CD4-positive, alpha-beta T cell treated with Interferon alpha-2 for 1 hour (primary cell): ENCODE data around the gene OR2A1.
A peak's percentile ranks its signal among the peaks of the same experiment; 100 is the strongest.
"Not testable (repeated sequence)": the region's sequence is repeated elsewhere in the genome, so short reads cannot be mapped to it uniquely, and the experiment has no call there.

Source experiments
- DNase-seq, 2 donors: peaks; one replicate each; pipeline ENCODE4 v3.0.0-alpha.2; 2020 to 2022

OR2A1 gene, protein sequence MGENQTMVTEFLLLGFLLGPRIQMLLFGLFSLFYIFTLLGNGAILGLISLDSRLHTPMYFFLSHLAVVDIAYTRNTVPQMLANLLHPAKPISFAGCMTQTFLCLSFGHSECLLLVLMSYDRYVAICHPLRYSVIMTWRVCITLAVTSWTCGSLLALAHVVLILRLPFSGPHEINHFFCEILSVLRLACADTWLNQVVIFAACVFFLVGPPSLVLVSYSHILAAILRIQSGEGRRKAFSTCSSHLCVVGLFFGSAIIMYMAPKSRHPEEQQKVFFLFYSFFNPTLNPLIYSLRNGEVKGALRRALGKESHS

DNA sequence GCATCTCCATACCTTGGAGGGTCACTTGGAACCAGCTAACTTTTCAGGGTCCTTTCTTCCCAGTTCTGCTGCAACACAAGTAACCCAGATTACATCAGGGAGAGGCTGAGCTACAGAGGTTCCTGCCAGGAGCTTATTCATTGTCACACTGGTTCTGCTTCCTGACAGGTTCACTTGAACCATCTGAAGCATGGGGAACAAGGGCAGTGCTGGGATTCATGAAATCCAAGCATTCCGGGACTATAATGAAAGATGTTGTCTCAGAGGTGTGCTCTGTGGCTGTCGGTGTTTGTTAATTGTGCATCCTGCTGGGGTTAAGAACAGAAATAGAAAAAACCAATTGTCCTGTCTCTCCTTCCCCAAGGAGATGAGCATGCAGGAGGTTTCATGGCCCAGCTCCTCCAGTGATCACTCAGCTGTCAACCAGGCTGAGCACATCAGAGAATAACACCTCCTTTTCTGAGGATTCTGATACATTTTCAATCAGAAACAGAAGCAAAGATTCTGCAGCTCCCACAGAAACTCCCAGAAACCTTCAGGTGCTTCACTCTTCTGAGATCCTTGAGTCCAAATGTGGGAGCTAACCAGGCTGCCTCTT is at the start of gene OR2A1:
TSS of gene OR2A1 (plus strand) at position 548 of the 598 bp plus-strand sequence. CDS start 5,706 bp downstream, outside the sequence.
- not testable (repeated sequence) for DNase-seq

DNA sequence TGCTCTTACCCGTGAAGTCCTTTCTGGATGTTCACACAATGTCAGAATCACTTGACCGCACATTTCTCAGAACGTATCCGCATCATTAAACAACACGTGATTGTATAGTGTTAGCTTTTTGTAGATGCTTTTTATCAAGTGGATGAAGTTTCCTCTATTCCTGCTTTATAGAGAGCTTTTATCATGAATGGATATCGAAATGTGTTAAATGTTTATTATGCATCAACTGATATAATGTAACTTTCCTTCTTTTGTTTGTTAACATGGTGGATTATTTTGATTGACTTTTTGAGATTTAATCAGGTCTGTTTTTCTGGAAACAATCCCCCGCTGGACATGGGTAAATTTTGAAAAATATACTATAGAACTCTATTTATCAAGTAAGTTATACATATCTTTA is 47.5 kb upstream of the OR2A1 start, which contains the start of gene OR2A7:
TSS of gene OR2A7 (minus strand) at position 101 of the 400 bp plus-strand sequence. CDS start 5,164 bp downstream, outside the sequence.
- DNase-seq, result not testable (repeated sequence)

DNA sequence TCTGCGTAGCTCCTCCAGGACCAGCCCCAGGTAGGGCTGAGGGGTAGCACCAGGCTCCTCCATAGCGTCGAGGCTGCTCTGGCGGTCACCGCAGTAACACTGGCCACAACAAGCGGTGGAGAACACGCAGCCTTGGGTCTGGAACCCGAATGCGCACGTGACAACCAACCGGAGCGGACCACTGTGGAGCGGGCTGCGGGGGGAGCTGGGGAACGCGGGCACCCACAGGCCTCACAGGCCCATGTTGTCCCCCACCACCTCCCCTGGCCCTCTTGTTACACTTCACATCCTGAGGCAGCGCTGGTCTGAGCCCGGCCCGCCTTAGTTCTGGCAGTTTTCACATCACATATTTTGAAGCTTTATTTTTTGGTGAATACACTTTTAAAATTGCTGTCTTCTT is 43.0 kb upstream of the OR2A1 start, which contains the start of gene CTAGE8:
TSS of gene CTAGE8 (minus strand) at position 101 of the 400 bp plus-strand sequence. CDS start at position 63, 38 bp downstream.
- DNase-seq, result not testable (repeated sequence)

DNA sequence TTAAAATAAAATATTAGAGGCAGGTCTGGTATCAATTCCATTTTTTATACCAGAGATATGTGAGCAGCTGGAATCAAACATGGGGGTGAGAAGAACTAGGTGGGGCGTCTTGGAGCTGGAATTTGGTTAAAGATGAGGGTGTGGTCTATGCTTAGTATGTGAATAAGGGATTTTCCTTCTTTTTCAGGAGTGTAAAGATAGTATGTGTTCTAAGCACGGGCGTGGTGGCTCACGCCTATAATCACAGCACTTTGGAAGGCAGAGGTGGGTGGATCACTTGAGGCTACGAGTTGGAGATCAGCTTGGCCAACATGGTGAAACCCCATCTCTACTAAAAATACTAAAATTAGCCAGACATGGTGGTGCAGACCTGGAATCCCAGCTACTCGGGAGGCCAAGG is 36.9 kb upstream of the OR2A1 start:
- not testable (repeated sequence) for DNase-seq

DNA sequence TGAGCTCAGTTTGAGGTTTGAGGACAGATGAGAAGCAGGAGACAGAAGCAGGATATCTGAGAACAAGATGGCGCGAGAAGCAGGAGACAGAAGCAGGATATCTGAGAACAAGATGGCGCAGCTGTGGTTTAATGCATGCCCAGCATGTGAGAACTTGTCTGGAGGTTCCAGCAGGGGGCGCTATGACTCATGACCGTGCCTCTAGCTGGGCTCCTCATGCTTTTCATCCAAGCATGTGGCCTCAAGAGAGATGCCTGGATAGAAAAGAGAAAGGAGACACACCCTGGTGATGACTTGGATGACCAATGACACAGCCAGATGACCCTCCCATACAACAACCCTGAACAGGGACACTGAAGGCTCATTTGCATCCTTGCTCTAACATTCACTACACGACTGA is 32.2 kb upstream of the OR2A1 start:
- not testable (repeated sequence) for DNase-seq

DNA sequence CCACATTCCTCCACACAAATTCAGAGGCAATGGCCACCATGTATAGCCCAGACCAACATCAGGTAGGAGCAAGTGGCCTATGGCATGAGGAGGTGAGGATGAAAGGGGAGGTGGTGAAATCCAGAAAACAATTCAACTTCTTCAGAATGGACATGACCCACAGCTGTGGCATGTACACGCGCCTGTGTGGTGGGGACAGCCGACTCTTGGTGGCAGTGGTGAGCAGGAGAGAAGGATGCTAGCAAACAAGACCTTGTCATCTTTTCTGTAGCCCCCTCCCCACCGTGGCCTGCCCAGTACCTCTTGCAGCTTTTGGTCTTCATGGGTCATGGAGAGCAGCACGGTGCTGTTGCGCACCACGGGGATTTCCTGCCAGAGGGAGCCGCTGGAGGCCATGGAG is 30.2 kb upstream of the OR2A1 start:
- not testable (repeated sequence) for DNase-seq

DNA sequence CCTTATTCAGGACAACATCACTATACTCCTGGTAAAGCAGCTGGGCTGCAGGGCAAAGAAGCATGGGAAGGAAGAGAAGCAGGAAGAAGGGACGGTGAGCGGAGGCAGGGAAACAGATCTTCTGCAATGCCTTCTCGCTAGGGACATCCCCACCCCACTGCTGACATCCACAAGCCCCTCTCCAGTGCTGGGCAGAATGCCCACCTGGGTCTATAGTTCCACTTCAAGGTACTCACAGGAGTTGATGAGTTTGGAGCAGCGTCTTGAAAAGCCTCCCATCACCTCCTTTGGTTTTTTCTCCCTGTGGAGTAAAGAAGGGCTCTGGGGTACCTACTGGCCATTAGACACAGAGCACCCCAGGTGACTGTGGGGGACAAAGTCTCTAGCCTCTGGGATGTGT is 29.7 kb upstream of the OR2A1 start:
- DNase-seq, result not testable (repeated sequence)

DNA sequence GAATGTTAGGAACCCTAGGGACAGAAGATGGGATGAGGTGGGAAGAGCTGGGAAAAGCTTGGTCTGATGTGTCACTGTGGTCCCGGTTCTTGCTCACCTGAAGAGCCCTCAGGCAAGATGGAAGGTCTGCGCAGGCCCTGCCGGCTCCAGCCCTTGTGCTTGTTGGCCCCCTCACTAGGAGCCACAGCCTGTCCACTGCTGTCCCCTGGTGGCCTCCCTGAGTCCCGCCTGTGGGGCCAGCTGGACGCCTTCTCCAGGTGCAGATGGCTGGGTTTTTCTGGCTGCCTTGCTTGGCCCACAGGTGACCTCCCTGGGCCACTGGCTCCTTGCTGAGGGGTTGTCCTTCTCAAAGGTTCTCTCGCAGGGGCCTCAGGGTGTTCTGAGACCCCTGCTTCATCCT is 28.5 kb upstream of the OR2A1 start:
- DNase-seq, result not testable (repeated sequence)

DNA sequence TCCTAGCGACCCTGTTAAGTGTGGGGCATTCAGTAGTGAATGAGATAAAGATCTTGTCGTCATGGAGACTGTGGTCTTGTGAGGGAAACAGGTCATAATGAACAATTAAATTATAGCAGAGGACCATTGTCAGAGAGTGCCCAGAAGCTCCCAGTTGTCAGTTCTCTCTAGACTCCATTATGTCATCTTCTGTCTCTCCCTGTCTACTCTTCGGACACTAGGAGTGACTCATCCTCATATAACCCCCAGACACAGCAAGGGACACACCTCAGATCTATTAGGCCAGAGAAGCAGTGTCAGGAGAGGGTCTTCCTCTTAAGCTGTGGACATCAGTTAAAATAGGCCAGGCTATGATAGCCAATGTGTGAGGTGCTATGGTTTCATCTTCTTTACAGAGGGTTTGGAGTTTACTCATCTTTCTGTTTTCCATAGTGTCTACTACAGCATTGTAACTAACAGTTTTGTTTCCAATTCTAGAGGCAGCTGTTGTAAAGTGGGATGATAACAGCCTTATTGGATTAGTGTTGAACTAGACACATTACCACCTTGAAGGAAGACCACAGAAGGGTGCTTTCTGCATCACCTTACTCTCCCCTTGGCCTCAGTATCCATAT is 24.9 kb upstream of the OR2A1 start:
- not testable (repeated sequence) for DNase-seq

DNA sequence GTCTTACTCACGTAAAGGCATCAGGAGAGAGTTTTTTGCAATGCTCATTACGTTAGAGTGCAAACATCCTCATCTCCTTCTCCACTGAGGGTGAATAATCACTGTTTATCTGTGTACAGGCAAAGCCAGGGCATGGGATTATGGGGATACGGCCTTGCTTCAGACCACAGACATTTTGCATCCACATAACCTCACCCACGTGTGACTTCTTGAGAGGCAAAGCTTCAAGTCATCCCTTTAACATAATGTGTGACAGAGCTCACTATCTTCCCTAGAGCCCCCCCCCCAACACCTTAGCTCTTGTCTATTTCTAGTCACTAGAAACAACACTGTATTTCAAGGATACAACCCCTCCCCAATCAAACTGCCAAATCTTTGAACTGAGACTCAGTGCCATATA is 20.6 kb upstream of the OR2A1 start:
- peak in 1 of 2 donors; percentile 0 for DNase-seq

DNA sequence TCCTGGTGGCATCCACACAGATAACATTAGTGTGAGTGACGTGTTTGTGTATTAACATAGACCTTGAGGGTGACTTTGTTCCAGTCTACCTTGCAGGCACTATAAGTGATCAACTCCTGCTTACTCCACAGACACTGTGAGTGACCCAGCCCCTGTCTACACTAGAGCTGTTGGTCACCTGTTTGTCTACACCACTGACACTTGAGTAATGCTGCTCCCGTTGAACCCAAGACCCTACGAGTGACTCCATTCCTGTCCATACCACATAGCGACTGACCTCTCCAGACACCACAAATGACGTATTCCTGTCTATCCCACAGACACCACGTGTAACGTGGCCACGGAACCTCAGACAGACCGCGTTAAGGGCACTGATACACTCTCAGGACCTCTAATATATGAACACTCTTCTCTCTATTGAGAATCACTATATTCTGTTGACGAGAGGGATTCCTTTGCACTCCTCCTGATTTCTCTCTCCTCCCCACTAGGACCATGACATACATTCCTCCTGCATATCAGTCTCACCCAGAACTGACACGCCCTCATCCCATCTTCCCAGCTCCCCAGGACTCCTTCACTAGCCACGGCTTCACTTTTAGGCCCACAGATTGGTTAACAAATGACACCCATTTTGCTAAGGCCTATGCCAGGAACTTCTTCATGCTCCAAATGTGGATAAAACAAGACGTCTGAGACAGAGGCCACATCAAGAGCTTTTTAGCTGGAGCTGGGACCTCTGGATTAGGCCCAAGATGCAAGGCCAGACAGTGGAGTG is 19.6 kb upstream of the OR2A1 start:
- DNase-seq, result peak in 1 of 2 donors; percentile 13

DNA sequence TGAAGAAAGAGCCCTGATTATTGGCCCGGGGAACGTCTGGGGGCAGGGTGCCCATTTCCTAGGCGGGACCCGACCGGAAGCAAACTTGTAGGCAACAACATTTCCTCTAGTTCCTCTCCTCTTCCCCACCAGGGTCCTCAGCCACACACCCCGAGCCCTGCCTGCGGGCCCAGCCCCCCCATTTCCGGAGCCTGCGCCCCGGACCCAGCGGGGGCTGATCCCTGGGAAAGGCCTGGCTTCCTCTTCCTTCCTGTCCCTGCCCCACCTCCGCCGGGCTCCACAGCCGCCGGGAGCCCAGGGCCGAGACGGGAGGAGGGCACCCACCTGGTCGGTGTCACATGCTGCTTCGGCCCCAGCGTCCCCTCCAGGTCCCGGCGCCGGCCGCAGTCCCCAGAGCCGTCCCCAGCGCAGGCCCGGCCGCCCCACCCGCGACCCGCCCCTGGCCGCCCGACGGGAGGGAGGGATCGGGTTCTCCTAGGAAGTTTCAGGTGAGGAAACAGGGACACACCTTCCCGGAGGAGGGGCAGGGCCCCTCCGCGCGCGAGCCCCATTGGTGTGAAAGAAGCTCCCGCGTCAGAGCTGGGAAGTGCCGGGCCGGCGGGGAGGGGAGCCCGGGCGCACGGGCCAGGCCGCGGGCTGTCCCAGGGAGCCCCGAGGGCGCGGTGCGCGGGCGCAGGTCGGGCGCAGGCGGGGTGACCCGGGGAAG is 18.3 kb upstream of the OR2A1 start:
- peak in 1 of 2 donors; percentile 21 for DNase-seq

DNA sequence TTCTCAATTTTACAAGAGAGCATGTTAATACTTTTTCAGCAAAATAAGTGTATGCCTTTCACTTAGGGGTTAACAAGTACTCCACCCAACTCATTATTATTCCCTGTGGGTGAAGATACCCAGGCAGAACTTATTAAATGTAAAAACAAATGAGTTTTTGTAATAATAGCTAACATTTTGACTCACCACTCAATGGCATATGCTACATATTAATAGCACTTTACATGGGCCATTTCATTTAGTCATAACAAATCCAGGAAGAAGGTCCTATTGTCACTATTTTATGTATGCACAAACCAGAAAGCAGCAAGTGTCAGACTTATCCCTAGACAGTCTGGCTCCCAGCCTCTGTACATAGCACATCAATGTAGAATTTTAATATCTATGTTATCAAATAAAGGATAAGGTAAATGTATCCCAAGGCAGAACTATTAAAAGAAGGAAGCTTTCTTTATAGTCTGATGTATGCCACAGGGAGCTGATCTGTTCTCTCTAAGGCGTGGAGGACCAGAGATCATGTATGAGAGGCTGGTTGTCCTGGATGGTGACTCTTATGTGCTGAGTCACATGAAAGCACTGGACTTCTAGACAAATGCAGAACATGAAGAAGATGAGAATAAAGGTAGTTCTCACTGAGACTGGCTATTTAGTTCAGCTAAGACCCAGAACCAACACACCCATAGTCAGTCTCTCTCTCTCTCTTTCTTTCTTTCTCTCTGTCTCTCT is 9.5 kb upstream of the OR2A1 start:
- DNase-seq, result not testable (repeated sequence)

DNA sequence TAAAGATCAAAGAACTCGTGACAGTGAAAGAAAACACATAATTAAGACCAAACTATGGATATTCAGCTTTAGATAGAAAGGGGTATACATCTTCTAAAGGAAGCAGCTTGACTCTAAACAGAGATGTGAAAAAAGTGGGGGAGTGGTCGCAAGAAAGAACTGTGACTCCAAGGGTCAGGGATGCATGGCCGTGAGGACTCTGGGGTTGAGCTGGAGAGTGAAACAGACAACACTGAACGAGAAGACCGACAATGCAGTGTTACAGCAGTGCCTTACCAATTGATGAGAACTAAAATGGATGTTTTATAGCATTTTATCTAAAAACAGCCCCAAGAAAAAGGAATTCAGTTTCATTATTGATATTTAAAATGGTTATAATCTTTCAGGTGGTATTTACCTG is 8.6 kb upstream of the OR2A1 start:
- not testable (repeated sequence) for DNase-seq

DNA sequence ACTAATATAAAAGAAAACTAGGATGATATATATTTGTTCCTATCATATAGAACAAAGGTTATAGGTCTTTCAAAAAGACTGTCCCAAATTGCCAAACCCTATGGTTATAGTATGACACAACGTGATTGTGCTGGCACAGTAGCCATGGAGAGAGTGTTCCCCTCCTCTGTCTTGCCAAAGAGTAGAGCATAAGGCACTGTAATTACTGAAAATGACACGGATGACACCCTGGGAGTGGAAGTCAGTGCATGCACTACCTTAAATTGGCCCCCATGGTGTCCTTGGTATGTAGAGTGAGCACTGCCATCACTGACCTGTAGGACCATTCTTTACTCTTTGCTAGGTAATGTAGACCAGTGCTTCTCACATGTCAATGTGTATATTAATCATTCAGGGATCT is 7.1 kb upstream of the OR2A1 start:
- DNase-seq, result not testable (repeated sequence)

DNA sequence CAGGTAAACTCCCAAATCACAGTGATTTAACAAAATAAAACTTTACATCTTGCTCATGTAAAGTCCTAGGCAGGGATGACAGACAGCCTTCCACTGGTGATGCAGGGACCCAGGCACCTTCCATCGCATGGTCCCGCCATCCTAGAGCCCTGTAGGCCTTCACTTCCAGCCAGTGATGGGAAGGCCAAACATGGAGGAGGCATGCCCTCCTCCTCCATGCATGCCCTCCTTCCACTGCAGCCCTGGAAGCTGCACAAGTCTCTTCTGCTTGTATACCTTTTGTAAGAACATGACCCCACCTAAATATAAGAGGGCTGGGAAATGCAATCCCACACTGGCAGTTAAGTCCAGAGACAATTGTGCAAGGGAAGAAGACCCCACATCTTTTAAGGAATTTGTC is 2.5 kb upstream of the OR2A1 start:
- DNase-seq, result not testable (repeated sequence)

DNA sequence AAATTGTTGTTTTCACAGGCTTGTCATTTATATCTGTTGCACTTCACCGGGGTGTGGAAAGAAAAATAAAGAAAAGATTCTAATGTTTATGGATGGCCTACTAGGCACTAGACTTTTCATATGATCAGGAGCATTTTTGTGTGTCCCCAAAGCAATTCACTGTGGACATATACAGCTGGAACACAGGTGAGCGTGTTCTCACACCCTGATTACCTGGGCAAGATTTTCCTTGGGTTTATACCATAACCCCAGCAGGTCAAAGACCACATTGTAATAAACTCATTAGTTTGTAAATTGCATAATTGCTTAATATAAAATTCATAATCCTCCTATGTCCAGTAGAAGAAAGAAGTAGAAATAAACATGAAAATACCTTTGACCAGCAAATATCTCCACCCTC is 1.0 kb upstream of the OR2A1 start:
- not testable (repeated sequence) for DNase-seq

DNA sequence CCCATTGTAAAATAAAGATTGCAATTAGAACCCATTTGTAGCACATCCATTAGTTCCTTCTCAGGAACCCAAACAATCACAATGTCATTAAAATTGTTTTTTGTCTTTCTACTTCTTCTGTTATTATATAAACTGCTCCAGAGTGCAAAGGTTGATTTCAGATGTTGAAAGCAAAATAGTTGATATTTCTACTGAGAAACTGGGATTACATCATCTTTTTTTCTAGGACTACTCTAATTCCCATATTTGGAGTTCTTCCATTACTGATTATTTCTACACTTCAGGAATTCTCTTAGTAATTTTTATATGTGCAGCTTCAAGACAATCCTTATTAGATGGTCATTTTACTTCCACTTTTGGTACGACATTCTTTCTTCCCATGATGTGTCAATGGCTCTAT is 5.3 kb downstream of the OR2A1 start:
- DNase-seq, result not testable (repeated sequence)

DNA sequence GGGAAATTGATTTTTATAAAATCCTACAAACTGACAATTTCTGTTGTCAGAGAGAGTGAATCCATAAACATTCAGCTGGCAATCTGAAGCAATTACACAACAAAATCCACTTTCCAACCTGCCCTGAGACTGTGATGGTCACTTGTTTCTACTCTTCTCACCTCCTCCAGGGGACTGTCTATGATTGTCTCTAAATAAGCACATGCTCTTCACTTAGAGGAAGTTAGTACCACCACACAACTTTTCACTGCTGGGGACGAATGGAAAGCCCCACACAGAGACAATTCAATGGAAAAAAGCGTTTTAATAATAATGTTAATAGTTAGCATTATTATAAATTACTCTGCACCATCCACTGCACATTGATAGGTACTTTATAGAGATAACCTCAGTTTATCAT is 7.3 kb downstream of the OR2A1 start:
- not testable (repeated sequence) for DNase-seq

DNA sequence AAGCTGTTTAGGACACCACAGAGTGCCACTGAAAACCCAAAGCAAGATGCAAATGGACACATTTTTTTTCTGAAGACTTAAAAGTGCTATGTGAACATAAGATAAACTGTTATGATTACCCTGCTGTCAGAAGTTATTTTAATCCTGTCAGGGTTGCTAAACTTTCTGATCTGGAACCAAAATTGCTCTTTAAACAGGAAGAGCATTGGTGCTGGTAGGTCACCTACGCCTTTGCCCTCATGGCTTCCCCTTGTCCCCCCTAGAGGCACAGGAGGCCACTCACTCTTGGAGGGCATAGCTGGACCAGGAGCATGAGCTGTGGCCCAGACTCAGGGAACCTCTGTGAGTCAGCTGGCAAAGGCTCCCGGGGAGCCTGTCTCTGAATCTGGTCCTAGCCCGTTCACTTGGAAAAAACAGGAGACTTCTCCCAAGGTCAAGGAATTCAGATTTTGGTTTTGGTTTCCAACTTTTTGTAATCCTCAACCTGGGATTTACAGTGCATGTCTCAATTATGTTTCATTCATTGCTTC is 9.5 kb downstream of the OR2A1 start:
- not testable (repeated sequence) for DNase-seq

DNA sequence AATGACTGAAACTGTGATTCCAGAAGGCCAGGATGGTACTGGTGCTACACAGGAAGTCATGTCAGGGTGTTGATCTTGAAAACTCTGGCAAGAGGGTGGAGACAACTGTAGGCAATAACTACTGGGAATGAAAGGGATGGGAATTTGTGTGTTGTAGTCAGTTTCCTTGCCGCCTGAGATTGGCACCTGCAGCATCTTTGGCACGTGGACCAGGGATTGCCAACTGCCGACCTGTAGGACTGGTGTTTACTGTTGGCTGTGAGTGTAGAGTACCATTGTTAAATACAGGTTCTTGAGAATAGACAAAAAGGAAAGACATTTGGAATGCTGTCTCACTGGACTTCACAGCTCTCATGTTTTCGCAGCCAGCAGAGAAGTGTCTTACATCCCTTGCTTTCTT is 11.1 kb downstream of the OR2A1 start:
- not testable (repeated sequence) for DNase-seq
